ENCODE results near the gene ZNF358. TPM values are rescaled to one million over a fixed set of nuclear protein-coding genes. Genes with fewer than 3 reads are reported as not detected.

The ZNF358 gene
- total RNA-seq, 1 donor from 2014 or later, result 16.9 TPM

DNA sequence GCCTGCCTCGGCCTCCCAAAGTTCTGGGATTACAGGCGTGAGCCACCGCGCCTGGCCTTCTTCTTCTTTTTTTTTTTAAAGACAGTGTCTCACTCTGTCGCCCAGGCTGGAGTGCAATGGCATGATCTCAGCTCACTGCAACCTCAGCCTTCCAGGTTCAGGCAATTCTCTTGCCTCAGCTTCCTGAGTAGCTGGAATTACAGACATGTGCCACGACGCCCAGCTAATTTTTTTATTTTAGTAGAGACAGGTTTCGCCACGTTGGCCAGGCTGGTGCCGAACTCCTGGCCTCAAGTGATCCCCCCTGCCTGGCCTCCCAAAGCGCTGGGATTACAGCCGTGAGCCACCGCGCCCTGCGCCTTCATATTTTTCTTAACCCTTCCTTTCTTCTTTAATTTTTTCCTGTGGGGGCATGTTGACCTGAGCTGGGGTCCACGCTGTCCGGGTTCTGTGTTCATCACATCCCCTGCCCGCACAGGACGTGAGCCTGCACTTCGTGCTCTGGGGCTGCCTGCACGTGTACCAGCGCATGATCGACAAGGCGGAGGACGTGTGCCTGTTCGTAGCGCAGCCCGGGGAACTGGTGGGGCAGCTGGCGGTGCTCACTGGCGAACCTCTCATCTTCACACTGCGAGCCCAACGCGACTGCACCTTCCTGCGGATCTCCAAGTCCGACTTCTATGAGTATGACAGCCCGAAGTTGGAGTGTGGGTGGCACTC, 33.7 kb downstream of the ZNF358 start:
- Mint-ChIP-seq H3K27me3 (ENCODE audit: insufficient read depth, low read depth) (peaks cover 4% of the 10 kb centered on the region), H3K9me3 (no peaks in the 10 kb centered on the region), H3K4me3 (no peak overlapping the region), H3K36me3 (peaks cover 11% of the 10 kb centered on the region), H3K4me1 (peaks cover 4% of the 10 kb centered on the region), H3K27ac (peak overlapping the region; percentile 72)
- H4K20me1 ChIP-seq (ENCODE audit: low read depth), result no peaks in the 10 kb centered on the region
- H3K79me2 ChIP-seq (ENCODE audit: low read depth), result no peaks in the 10 kb centered on the region
- H3F3A ChIP-seq (ENCODE audit: low read depth), result peaks cover 7% of the 10 kb centered on the region
- no peaks in the 10 kb centered on the region for H3K36me3 ChIP-seq
- DNase-seq (ENCODE audit: low spot score), result no peak
- no peak overlapping the region for H3K9ac ChIP-seq
- no peak overlapping the region for H2AFZ ChIP-seq (replicated peaks)
- no peaks in the 10 kb centered on the region for H3K9me3 ChIP-seq (ENCODE audit: low read depth)
- no peaks in the 10 kb centered on the region for H3K27me3 ChIP-seq
- H3K27ac ChIP-seq, result no peak overlapping the region
- no peak overlapping the region for H3K4me3 ChIP-seq
- no peak overlapping the region for H3K4me2 ChIP-seq
- TF ChIP-seq EZH2phosphoT487 (IDR thresholded peaks at IDR 0.05) (no peak), EZH2 (IDR thresholded peaks at IDR 0.05) (no peak), CTCF (IDR thresholded peaks at IDR 0.05) (no peak)
- H3K4me1 ChIP-seq, result no peaks in the 10 kb centered on the region

DNA sequence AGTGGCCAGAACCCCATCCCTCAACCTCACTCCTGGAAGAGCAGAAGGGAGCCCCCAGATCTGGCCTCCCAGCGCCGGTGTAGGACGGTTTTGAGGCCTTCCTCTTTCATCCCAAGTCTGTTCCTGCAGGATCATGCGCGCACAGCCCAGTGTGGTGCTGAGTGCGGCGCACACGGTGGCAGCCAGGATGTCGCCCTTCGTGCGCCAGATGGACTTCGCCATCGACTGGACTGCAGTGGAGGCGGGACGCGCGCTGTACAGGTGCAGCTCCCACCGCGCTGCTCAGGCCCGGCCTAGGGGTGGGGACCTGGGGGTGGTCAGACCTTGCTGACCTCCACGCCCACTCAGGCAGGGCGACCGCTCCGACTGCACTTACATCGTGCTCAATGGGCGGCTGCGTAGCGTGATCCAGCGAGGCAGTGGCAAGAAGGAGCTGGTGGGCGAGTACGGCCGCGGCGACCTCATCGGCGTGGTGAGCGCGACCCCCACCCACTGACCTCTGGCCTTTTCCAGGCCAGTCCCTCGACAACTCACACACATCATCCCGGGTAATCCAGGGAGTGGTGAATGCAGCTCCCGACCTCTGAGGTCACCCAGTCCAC, 34.4 kb downstream of the ZNF358 start:
- Mint-ChIP-seq H3K27me3 (ENCODE audit: insufficient read depth, low read depth) (peaks cover 4% of the 10 kb centered on the region), H3K9me3 (no peaks in the 10 kb centered on the region), H3K27ac (peak overlapping the region; percentile 17), H3K4me1 (peaks cover 4% of the 10 kb centered on the region), H3K36me3 (peaks cover 11% of the 10 kb centered on the region), H3K4me3 (peak overlapping the region; percentile 58)
- no peaks in the 10 kb centered on the region for H3K79me2 ChIP-seq (ENCODE audit: low read depth)
- peaks cover 7% of the 10 kb centered on the region for H3F3A ChIP-seq (ENCODE audit: low read depth)
- no peaks in the 10 kb centered on the region for H3K36me3 ChIP-seq
- no peaks in the 10 kb centered on the region for H3K4me1 ChIP-seq
- no peaks in the 10 kb centered on the region for H3K27me3 ChIP-seq
- H3K9me3 ChIP-seq (ENCODE audit: low read depth), result no peaks in the 10 kb centered on the region
- H4K20me1 ChIP-seq (ENCODE audit: low read depth), result no peaks in the 10 kb centered on the region
- peak overlapping the region; percentile 55 for H3K4me3 ChIP-seq
- no peak overlapping the region for H3K4me2 ChIP-seq
- H3K27ac ChIP-seq, result no peak overlapping the region
- H3K9ac ChIP-seq, result no peak overlapping the region
- no peak overlapping the region for H2AFZ ChIP-seq (replicated peaks)
- TF ChIP-seq CTCF (IDR thresholded peaks at IDR 0.05) (no peak), EZH2 (IDR thresholded peaks at IDR 0.05) (no peak), EZH2phosphoT487 (IDR thresholded peaks at IDR 0.05) (no peak)
- no peak for DNase-seq (ENCODE audit: low spot score)

DNA sequence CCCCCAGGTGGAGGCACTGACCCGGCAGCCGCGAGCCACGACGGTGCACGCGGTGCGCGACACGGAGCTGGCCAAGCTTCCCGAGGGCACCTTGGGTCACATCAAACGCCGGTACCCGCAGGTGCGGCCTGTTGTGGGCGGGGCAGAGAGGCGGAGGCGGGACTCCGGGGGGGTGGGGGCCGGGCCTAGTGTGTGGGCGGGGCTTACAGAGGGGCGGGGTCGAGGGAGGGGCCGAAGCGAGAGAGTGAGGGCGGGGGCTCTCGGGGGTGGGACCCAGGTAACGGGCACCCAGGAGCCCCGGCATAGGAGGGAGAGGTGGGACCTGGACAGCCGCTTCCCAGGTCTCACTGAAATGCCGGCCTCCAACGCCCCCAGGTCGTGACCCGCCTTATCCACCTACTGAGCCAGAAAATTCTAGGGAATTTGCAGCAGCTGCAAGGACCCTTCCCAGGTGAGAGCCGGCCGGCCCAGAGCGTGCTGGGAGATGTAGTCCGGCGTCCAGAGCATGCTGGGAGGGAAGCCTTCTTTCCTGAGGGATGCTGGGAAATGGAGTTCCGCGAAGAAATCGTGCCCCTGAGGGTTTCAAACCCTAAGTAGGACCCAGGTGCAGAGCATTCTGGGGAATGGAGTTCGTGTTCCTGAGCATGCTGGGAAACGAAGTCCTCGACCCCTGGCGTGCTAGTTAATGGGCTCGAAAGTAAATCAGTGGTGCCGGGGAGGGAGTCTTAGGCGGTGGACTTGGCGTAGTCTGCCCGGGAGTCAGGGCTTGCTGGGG, 35.3 kb downstream of the ZNF358 start:
- H3F3A ChIP-seq (ENCODE audit: low read depth), result peaks cover 7% of the 10 kb centered on the region
- Mint-ChIP-seq H3K4me3 (peak overlapping the region; percentile 76), H3K27me3 (ENCODE audit: insufficient read depth, low read depth) (peaks cover 6% of the 10 kb centered on the region), H3K27ac (peak overlapping the region; percentile 86), H3K36me3 (peaks cover 10% of the 10 kb centered on the region), H3K4me1 (peaks cover 4% of the 10 kb centered on the region), H3K9me3 (no peaks in the 10 kb centered on the region)
- H3K27ac ChIP-seq, result no peak overlapping the region
- H3K36me3 ChIP-seq, result no peaks in the 10 kb centered on the region
- H3K4me3 ChIP-seq, result peak overlapping the region; percentile 55
- H3K4me1 ChIP-seq, result no peaks in the 10 kb centered on the region
- H2AFZ ChIP-seq (replicated peaks), result no peak overlapping the region
- peak overlapping the region; percentile 67 for H3K4me2 ChIP-seq
- TF ChIP-seq EZH2 (IDR thresholded peaks at IDR 0.05), result no peak
- TF ChIP-seq EZH2phosphoT487 (IDR thresholded peaks at IDR 0.05), result no peak
- TF ChIP-seq CTCF (IDR thresholded peaks at IDR 0.05), result no peak
- H4K20me1 ChIP-seq (ENCODE audit: low read depth), result no peaks in the 10 kb centered on the region
- H3K79me2 ChIP-seq (ENCODE audit: low read depth), result no peaks in the 10 kb centered on the region
- no peaks in the 10 kb centered on the region for H3K9me3 ChIP-seq (ENCODE audit: low read depth)
- H3K9ac ChIP-seq, result no peak overlapping the region
- DNase-seq (ENCODE audit: low spot score), result peak; percentile 97
- H3K27me3 ChIP-seq, result no peaks in the 10 kb centered on the region

Data from neural progenitor cell (in vitro differentiated cells).